DMS53 (cell line): ENCODE measurements around the gene SRGAP1.
A peak's percentile ranks its signal among the peaks of the same experiment; 100 is the strongest.
"Not testable (repeated sequence)": the region's sequence is repeated elsewhere in the genome, so short reads cannot be mapped to it uniquely, and the experiment has no call there.

Experiments used
- DNase-seq: peaks from one replicate; lab custom pipeline; 2025; lab: John Stamatoyannopoulos, UW

Gene SRGAP1

GRCh38 chr12:64085154-64085553 lies 240.7 kb downstream of the SRGAP1 start:
- DNase-seq: no peak

- DNase-seq: no peak
Observed at GRCh38 chr12:64085996-64086395, 241.5 kb downstream of the SRGAP1 start.

- DNase-seq: no peak
Observed at GRCh38 chr12:64086946-64087345, 242.4 kb downstream of the SRGAP1 start.

GRCh38 chr12:64087761-64088160 lies 243.3 kb downstream of the SRGAP1 start:
- DNase-seq: no peak

GRCh38 chr12:64088431-64089349 lies 244.2 kb downstream of the SRGAP1 start:
- DNase-seq: peak; percentile 78

- DNase-seq: no peak
Observed at GRCh38 chr12:64090047-64090446, 245.5 kb downstream of the SRGAP1 start.

GRCh38 chr12:64091186-64091585 lies 246.7 kb downstream of the SRGAP1 start:
- DNase-seq: no peak

- DNase-seq: no peak
Observed at GRCh38 chr12:64092507-64093196, 248.2 kb downstream of the SRGAP1 start.

GRCh38 chr12:64093689-64094088 lies 249.2 kb downstream of the SRGAP1 start:
- DNase-seq: no peak

GRCh38 chr12:64097366-64098105 lies 253.0 kb downstream of the SRGAP1 start:
- DNase-seq: peak; percentile 51

- no peak for DNase-seq
Observed at GRCh38 chr12:64098709-64099354, 254.3 kb downstream of the SRGAP1 start.

GRCh38 chr12:64099397-64099796 lies 254.9 kb downstream of the SRGAP1 start:
- no peak for DNase-seq

GRCh38 chr12:64102339-64102738 lies 257.8 kb downstream of the SRGAP1 start:
- no peak for DNase-seq

- no peak for DNase-seq
Observed at GRCh38 chr12:64103825-64104740, 259.6 kb downstream of the SRGAP1 start.

GRCh38 chr12:64105026-64105425 lies 260.5 kb downstream of the SRGAP1 start:
- DNase-seq: no peak

- DNase-seq: no peak
Observed at GRCh38 chr12:64107776-64108175, 263.3 kb downstream of the SRGAP1 start.

- DNase-seq: no peak
Observed at GRCh38 chr12:64109706-64110105, 265.2 kb downstream of the SRGAP1 start.

GRCh38 chr12:64110864-64111263 lies 266.4 kb downstream of the SRGAP1 start:
- no peak for DNase-seq

- DNase-seq: no peak
Observed at GRCh38 chr12:64116969-64117368, 272.5 kb downstream of the SRGAP1 start.

GRCh38 chr12:64120568-64120967 lies 276.1 kb downstream of the SRGAP1 start:
- no peak for DNase-seq

GRCh38 chr12:64121086-64121485 lies 276.6 kb downstream of the SRGAP1 start:
- DNase-seq: not testable (repeated sequence)
